HG03575 (cell line): Measurements from ENCODE around the gene MUC6.
"Not testable (repeated sequence)": the region's sequence is repeated elsewhere in the genome, so short reads cannot be mapped to it uniquely, and the experiment has no call there.

ENCODE experiments used
- ATAC-seq: cut with Tn5 transposase; IDR thresholded peaks from one replicate; pipeline ENCODE4 v1.9.1; 2021; ENCODE audit not compliant: unreplicated experiment, insufficient number of reproducible peaks, low FRiP score; ENCODE audit errors: extremely low read depth

The MUC6 gene

DNA sequence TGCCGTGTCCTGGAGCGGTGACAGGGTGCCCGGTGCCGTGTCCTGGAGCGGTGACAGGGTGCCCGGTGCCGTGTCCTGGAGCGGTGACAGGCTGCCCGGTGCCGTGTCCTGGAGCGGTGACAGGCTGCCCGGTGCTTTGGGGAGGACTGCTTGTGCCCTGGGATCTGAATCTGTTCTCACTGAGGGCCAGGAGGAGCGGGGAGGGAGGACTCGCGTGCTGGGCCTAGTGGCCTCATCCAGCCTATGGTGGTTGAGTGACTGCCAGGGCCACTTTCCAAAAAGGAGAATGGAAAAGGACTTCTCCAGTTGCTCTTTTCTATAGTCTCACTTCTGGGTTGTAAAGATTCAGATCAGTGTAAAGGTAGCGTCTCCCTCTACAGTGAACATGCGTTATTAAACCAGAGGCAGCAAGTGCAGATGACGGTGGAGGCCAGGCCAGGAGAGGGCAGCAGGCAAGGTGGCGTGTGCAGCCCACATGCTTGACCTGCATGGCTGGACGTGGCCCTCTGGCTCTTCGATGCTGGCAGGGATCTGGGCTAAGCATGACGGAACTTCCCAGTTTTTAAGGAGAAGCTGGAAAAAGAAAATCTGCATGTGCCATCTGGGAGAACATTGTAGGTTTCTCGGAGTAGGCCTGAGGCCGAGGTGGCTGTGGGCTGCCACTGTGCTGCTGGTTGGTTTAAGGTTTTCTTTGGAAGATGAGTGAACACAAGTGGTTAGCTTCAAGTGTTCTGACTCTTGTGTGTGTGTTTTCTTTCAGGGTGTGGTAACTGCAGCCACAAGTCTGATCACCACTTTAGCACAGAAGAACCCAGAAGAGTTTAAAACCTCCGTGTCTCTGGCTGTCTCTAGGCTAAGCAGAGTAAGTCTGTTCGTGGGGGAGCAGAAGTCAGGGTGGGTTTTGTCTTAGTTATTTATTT, 55.8 kb downstream of the MUC6 start:
- ATAC-seq: no peak

- no peak for ATAC-seq
Observed at GRCh38 chr11:978781-979180, 57.7 kb downstream of the MUC6 start.

DNA sequence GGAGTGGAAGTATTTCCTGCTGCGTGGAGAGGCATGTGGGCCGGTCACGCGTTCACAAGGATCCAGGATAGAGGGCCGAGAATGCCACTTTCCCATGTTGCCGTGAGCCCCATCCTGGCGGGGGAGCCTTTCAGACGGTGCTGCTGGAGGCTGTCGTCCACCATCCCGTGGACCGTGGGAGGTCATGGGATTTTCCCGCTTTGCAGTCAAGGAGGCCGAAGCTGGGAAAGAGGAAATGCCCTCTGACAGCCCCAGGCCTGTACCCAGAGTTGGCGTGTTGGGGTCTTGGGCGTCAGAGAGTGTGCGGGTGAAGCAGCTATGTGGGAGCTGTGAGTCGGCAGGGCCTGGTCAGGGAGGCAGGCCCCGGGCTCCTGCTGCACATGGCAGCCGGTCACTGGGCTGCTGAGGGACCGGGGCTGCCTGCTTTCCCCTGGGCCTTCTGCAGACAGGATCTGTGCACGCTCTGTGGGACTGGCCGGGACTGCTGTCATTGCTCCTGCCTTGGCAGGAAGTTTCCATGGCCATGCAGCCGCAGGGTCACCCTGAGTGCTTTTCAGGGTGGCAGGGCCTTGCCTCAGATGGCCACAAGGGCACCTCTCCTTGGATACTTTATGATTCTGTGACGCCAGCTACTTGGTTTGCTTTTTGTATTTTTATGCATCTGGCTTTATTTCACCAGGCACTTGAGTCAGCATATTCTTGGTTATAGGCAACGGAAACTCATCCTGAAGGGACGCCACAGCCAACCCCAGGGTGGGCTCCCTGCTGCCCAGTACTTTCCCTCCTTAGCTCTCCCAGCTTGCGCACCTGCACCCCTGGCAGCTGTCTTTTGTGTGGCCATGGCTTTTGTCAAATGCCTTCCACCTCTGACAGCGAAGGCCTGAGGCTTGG, 58.4 kb downstream of the MUC6 start:
- no peak for ATAC-seq

- ATAC-seq: no peak
Observed at GRCh38 chr11:976431-977160, 59.9 kb downstream of the MUC6 start.

DNA sequence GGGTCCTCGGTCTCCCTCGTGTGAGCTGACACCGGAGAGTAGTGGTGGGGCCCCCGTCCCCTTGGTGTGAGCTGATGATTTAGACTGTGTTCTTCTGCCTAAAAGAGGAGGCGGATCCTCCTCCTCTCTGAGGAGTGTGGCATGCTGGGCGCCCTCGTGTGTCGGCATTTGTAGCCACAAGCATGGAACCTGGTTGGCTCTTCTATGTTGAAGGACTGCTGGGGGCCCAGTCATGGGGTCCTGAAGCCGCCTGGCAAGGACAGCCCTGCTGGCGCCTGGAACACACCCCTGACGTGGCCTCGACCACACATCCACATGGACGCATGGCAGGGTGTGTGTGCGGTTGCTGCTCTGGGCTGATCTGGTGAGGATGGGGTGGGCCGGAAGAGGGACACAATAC, 60.7 kb downstream of the MUC6 start:
- ATAC-seq: no peak

GRCh38 chr11:975376-975775, 61.1 kb downstream of the MUC6 start:
- ATAC-seq: not testable (repeated sequence)

- no peak for ATAC-seq
Observed at GRCh38 chr11:973237-973636, 63.3 kb downstream of the MUC6 start.

- no peak for ATAC-seq
Observed at GRCh38 chr11:972523-973211, 63.9 kb downstream of the MUC6 start.

- ATAC-seq: no peak
Observed at GRCh38 chr11:971731-972365, 64.7 kb downstream of the MUC6 start.

GRCh38 chr11:971092-971690, 65.3 kb downstream of the MUC6 start:
- no peak for ATAC-seq

- ATAC-seq: no peak
Observed at GRCh38 chr11:970319-970871, 66.1 kb downstream of the MUC6 start.

DNA sequence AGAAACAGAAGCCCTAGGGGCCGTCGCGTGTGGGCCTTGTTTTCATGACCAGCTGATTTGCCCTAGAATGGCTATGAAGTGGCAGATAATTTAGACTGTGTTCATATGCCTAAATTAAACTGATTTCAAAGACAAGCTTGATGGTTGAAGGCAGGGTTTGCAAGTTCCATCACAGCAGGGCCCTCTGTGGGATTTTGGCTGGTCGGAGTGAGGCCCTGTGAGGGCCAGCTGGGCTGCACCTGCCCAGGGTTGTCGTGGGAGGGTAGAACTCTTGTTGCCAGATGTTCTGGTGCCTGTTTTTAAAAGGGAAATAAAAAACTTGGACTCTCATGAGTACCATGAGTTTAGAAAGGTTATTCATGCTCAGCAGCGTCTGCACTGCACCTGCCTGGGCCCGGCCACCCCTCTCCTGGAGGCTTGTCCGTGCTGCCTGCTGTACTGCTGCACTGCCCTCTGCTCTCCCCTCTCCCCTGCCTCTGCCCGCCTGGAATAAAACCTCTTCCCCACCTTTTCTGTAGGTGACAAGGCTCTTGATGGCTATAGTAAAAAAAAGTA, 66.8 kb downstream of the MUC6 start:
- no peak for ATAC-seq

DNA sequence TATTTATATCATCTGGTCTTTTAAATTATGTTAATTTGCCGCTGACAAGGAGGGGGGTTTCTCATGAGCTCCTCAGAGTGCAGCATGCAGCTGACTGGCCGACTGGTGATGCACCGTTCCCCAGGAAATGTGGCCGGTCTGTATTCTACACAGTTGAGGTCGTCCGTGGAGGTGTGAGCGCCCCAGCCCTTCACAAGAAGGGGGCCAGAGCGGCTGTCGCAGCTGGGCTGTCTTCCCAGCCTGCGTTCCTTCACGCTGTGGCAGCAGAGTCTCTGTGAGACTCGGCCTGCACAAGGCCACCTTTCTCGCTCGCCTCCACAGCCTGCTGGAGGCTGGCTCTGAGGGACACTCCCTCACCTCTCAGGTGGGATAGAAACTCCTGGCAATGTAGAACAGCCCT, 67.7 kb downstream of the MUC6 start:
- no peak for ATAC-seq

- no peak for ATAC-seq
Observed at GRCh38 chr11:967995-968751, 68.3 kb downstream of the MUC6 start.

- no peak for ATAC-seq
Observed at GRCh38 chr11:965206-965775, 71.2 kb downstream of the MUC6 start.

- ATAC-seq: no peak
Observed at GRCh38 chr11:963852-964251, 72.7 kb downstream of the MUC6 start.
